ENCODE data around the gene NARS2.
"Not testable (repeated sequence)": the region's sequence is repeated elsewhere in the genome, so short reads cannot be mapped to it uniquely, and the experiment has no call there.

DNA sequence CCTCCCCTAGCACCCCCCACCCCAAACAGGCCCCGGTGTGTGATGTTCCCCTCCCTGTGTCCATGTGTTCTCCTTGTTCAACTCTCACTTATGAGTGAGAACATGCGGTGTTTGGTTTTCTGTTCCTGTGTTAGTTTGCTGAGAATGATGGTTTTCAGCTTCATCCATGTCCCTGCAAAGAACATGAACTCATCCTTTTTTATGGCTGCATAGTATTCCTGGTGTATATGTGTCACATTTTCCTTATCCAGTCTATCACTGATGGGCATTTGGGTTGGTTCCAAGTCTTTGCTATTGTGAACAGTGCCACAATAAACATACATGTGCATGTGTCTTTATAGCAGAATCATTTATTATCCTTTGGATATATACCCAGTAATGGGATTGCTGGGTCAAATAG, 22.9 kb upstream of the NARS2 start:
- TF ChIP-seq POLR2A (IDR thresholded peaks at IDR 0.05), result not testable (repeated sequence)
- TF ChIP-seq, protein P1, sequence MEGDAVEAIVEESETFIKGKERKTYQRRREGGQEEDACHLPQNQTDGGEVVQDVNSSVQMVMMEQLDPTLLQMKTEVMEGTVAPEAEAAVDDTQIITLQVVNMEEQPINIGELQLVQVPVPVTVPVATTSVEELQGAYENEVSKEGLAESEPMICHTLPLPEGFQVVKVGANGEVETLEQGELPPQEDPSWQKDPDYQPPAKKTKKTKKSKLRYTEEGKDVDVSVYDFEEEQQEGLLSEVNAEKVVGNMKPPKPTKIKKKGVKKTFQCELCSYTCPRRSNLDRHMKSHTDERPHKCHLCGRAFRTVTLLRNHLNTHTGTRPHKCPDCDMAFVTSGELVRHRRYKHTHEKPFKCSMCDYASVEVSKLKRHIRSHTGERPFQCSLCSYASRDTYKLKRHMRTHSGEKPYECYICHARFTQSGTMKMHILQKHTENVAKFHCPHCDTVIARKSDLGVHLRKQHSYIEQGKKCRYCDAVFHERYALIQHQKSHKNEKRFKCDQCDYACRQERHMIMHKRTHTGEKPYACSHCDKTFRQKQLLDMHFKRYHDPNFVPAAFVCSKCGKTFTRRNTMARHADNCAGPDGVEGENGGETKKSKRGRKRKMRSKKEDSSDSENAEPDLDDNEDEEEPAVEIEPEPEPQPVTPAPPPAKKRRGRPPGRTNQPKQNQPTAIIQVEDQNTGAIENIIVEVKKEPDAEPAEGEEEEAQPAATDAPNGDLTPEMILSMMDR (IDR thresholded peaks at IDR 0.05), result not testable (repeated sequence)

Data from thyroid gland (tissue), 4 donors.